Limb (tissue), 2 donors: Measurements from ENCODE around the gene FBXL16.

Experiments used
- DNase-seq, 2 donors: peaks; one replicate each; pipeline ENCODE4 v3.0.0-alpha.2; 2016; ENCODE audit errors: extremely low spot score in 2 of 2

FBXL16 gene

DNA sequence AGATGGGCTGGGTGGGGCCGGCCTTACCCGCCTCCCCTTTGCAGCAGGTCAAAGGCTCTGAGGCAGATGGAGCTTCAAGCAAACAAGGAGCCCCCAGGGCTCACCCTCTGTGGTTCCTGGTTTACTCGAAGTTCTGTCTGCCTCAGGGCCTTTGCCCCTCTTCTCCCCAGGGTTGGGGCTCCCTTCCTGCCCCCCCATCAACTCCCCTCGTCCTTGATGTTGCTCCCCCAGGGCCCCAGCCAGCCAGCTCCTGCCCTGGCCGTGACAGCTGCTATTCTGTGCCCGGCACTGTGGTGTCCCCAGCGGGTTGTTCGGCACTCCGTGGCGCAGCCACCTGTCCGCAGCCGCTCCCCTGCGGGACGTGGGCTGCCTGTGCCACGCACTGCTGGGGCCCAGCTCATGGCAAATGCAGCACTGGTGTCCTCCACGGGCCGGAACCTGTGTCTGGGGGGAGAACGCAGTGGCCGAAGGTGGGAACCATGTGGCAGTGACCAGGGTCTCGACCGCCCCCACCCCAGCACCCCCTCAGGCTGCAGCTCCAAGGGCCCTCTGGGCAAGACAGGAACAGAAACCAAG lies 5.0 kb upstream of the FBXL16 start:
- no peak for DNase-seq

GRCh38 chr16:709566-710499 lies 4.2 kb upstream of the FBXL16 start:
- DNase-seq, result peak; percentile 65 to 89

DNA sequence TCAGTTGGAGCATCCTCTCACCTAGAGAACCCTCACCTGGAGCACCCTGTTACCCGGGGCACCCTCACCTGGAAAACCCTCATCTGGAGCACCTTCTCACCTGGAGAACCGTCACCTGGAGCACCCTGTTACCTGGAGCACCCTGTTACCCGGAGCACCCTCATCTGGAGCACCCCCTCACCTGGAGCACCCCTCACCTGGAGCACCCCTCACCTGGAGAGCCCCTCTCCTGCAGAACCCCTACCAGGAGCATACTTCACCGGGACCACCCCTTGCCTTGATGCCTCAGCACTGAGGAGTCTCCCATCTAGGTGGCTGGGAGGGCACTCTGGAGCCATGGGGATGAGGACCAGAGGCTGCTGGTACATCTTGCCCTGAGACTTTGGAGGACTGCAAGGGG lies 3.4 kb upstream of the FBXL16 start:
- no peak for DNase-seq

DNA sequence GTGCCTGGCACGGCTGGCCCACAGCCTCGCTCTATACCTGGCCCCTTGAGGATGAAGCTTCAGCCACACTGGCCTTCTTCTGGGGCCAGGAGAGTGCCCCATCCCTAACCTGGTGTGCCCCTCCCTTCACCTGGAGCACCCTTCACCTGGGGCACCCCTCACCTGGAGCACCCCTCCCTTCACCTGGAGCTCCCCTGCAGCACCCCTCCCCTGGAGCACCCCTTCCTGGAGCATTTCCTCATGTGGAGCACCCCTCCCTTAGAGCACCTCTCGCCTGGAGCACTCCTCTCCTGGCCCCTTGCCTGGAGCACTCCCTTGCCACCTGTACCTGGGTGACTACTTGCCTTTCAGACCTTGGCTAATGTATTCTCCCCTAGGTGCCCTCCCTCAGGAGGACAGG lies 2.4 kb upstream of the FBXL16 start:
- DNase-seq, result no peak

DNA sequence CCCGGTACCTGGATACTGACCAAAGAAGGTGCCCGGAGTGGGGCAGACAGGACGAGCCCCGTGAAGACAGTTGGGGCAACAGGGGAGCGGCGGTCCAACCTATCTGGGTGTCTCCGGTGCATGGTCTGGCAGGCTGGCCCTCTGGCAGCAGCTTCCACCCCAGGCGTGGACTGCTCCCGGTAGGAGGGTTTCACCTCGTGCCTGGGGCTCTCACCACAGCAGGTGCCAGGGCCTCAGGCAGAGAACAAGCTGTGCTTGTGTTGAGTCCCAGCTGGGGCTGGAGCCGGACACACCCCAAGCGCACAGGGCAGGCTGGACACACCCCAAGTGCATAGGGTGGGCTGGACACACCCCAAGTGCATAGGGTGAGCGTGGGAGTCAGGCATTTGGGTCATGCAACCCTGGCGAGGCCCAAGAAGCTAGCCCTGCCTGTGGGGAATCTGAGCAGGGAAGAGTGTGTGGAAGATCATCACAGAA lies 1.5 kb upstream of the FBXL16 start:
- no peak for DNase-seq

- DNase-seq, result no peak
These were observed 824 bp upstream of the FBXL16 start for GRCh38 chr16:706189-707061.

GRCh38 chr16:704552-705380 lies 835 bp downstream of the FBXL16 start:
- no peak for DNase-seq

DNA sequence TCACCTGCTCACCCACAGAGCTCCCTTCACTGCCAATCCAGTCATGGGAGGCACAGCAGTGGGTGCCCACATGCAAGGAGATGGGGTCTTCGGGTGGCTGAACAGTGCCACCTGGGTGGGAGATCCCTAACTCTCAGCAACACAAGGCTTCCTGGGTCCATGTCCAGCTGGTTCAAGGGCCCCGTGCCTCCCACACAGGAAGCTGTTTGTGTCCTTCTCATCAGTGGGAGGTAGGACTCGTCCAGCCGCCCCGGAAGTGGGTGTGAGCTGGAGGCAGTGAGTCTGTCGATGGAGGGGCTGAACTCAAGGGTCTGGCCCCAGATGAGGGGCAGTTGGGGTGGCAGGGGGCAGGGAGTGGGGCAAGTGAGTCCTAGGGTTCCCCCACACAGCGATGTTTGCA lies 1.6 kb downstream of the FBXL16 start:
- no peak for DNase-seq

DNA sequence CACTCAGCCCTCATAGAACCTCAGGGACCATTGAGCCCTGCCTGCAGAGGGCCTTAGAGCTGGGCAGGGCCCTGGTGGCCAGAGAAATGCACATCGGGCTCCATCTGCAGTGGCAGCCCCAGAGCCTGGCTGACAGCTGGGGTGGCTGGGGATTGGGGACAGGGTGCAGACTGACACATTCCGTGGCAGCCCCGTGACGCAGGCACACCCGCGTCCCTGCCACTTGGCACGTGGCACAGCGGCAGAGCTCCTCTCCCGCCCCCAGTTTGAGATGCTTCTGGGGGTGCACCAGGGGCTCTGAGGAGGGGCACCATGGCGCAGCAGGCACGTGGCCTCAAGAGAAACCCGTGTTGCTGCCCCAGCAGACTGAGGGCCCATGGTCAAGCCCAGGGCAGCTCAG lies 2.2 kb downstream of the FBXL16 start:
- DNase-seq, result no peak

DNA sequence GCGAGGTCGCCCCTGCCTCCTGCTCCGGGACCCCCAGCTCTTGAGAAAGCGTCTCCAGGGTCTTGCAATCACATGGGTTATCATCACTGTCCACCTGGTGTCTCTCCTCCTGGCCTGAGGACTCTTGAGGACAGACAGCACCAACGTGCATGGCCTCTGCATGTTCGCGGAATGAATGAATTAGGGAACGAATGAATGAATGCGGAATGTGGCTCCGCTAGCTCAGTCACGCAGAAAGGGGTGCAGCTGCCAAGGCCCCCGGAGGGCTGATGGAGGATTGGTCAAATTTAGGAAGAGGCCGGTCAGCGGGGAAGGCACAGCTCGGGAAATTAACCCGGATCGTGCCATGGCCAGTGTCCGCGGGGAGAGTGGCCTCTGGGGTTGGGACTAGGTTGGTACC lies 3.3 kb downstream of the FBXL16 start:
- no peak for DNase-seq

DNA sequence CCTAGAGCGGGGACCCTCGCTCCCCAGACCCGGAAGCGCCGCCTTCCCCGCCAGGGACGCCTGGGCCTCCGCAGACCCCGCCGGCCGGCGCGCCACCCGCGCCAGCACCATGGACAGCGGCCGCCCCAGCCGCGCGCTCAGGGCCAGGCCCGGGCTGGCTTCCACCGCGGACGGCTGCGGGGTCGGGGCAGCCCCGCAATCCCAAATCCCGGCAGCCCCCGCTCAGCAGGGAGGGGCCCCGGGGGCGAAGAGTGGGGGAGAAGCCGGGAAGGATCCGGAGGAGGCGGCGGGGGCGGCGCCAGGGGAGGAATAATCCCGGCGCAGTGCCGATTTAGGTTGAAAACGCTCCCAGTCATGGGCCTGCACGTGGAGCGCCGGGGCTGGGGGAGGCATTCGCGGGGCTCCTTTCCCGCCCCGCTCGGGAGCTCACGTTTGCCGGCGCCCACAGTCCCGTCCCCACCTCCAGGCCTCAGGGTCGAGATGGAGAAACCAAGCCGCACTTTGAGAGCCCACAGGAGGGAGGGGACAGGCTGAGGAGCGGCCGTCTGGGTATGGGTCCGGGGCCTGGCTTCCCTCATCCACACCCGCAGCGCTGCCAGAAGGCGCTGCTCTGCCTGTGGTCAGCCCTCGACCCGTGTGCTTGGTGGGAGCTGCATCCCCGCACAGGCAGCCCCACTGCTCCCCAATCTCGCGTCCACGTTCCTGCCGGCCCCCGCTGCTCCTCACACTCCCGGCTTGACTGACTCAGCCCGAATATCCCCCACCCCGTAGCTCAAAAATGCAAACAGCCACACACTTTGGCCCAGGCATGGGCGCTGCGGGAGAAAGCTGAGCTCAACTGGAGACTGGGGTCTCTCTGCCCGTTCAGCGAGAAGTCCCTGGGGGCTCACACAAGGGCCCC lies 4.7 kb downstream of the FBXL16 start:
- peak in 1 of 2 donors; percentile 78 for DNase-seq

- no peak for DNase-seq
These were observed 6.5 kb downstream of the FBXL16 start for GRCh38 chr16:698911-699671.

GRCh38 chr16:695355-696089 lies 10.1 kb downstream of the FBXL16 start:
- DNase-seq, result no peak

- DNase-seq, result no peak
These were observed 10.7 kb downstream of the FBXL16 start for GRCh38 chr16:694863-695354.

DNA sequence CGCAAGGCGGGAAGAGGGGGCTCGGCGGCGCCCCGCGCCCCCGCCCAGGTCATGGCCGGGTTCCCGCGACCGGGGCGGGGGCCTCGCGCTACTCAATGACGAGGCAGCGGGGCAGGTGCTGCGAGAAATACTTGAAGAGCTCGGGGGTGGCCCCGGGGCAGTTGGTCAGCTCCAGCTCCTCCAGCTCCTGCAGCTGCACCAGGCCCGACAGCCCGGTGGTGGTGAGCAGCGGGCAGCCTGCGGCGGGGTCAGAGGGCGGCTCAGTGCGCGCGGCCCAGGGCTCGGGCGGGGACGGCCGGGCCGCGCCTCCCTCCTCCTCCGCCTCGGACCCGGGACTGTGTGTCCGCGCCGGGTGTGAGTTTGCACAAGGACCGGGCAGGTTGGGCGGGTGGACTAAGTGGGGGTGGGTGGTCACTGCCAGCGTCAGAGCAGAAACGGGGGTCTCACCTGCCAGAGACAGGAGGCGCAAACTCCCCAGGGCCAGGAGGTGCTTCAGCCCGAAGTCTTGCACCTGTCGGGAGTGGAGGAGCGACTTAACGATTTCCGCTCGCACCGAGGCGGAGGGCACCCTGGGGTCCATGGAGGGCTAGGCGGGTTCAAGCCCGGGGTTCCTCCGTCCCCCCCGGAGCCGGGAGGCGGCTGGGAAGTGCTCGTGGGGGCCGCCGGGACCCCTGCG lies 11.3 kb downstream of the FBXL16 start:
- DNase-seq, result no peak

DNA sequence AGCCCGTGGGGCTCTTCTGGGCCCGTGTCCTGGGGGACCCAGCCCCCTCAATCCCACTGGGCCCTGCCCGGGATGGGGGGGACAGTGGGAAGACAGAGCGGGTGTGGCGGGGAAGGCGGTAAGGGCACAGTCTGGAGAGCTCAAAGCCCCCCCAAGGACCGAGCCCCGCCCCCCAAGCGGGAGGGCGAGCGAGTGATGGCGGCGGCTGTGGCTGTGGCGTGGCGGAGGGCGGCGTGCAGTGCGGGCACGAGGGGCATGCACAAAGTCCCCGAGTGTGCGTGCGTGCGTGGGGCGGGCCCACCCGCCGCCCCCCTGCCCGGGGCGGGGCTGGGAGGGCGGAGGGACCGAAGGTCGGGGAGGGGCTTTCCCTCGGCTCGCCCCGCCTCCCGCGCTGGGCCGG lies 11.8 kb downstream of the FBXL16 start:
- no peak for DNase-seq

DNA sequence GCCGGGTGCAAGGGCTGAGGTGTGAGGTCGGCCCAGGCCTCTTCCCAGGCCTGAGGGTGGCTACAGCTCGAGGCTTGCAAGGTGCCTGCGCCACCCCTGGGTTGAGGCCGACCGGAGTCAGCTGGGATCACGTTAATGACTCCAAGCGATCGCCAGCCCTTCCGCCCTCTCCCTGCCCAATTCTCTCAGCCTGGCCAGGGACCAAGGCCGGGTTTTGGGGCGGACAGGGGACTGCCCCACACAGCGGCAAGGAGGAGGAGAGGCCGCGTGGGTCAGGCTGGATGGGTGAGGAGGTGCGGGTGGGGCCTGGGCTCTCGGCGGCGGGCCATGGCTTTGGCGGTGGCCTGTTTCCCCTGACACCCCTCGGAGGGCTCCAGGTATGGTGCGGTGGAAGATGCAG lies 12.2 kb downstream of the FBXL16 start:
- no peak for DNase-seq
